ENCODE data around the gene MBP. TPM values are rescaled to one million over a fixed set of nuclear protein-coding genes. Genes with fewer than 3 reads are reported as not detected.

The MBP gene
- total RNA-seq, 1 donor from 2014 or later: 92.7 TPM

- H3K4me3 Mint-ChIP-seq: no peak overlapping the region
- ATAC-seq (ENCODE audit: low read depth) (no peak), DNase-seq (no peak)
- H3K27me3 Mint-ChIP-seq: no peaks in the 10 kb centered on the region
- no peak for TF ChIP-seq CTCF (IDR thresholded peaks at IDR 0.05)
- H3K36me3 Mint-ChIP-seq (ENCODE audit: low read depth): peaks cover 57% of the 10 kb centered on the region
- no peaks in the 10 kb centered on the region for H3K9me3 Mint-ChIP-seq
- CTCF ChIA-PET: no interaction called here
- peaks cover 51% of the 10 kb centered on the region for H3K4me1 Mint-ChIP-seq
- H3K27ac Mint-ChIP-seq: peak overlapping the region; percentile 31
- POLR2A ChIA-PET: no interaction called here
- intact Hi-C loops (cut with micrococcal nuclease): no loop called here
Observed at GRCh38 chr18:77043541-77044280, 88.9 kb downstream of the MBP start.

GRCh38 chr18:77042583-77042982 lies 90.0 kb downstream of the MBP start:
- ATAC-seq (ENCODE audit: low read depth) (no peak), DNase-seq (no peak)
- H3K4me3 Mint-ChIP-seq: no peak overlapping the region
- no peaks in the 10 kb centered on the region for H3K27me3 Mint-ChIP-seq
- H3K9me3 Mint-ChIP-seq: no peaks in the 10 kb centered on the region
- POLR2A ChIA-PET: interaction anchor here (1.0 kb wide), 1 partner anchor 10 kb away, joined by 5 read pairs; no protein-coding TSS in a partner anchor
- intact Hi-C loops (cut with micrococcal nuclease): no loop called here
- TF ChIP-seq CTCF (IDR thresholded peaks at IDR 0.05): no peak
- no peak overlapping the region for H3K27ac Mint-ChIP-seq
- CTCF ChIA-PET: no interaction called here
- H3K4me1 Mint-ChIP-seq: peaks cover 45% of the 10 kb centered on the region
- peaks cover 54% of the 10 kb centered on the region for H3K36me3 Mint-ChIP-seq (ENCODE audit: low read depth)

- Mint-ChIP-seq H3K4me3 (no peak overlapping the region), H3K27ac (peak overlapping the region; percentile 25), H3K9me3 (no peaks in the 10 kb centered on the region), H3K4me1 (peaks cover 20% of the 10 kb centered on the region), H3K36me3 (ENCODE audit: low read depth) (peaks cover 56% of the 10 kb centered on the region), H3K27me3 (no peaks in the 10 kb centered on the region)
- no peak for DNase-seq
- no peak for TF ChIP-seq CTCF (IDR thresholded peaks at IDR 0.05)
- no peak for ATAC-seq (ENCODE audit: low read depth)
- ChIA-PET POLR2A (interaction anchor here (0.5 kb wide), 1 partner anchor 91 kb away, joined by 6 read pairs; no protein-coding TSS in a partner anchor), CTCF (interaction anchor here (0.8 kb wide), 1 partner anchor 39 kb away, joined by 3 read pairs; no protein-coding TSS in a partner anchor)
- intact Hi-C loops (cut with micrococcal nuclease): no loop called here
Observed at GRCh38 chr18:77039196-77040130, 93.1 kb downstream of the MBP start.

- POLR2A ChIA-PET: interaction anchor here (0.6 kb wide), 1 partner anchor 22 kb away, joined by 3 read pairs; no protein-coding TSS in a partner anchor
- no peak overlapping the region for H3K27ac Mint-ChIP-seq
Observed at GRCh38 chr18:77038182-77038858, 94.3 kb downstream of the MBP start.

More at GRCh38 chr18:77038182-77038858, 94.3 kb downstream of the MBP start:
- intact Hi-C loops (cut with micrococcal nuclease): no loop called here
- no peak overlapping the region for H3K4me3 Mint-ChIP-seq
- H3K4me1 Mint-ChIP-seq: peaks cover 22% of the 10 kb centered on the region
- H3K36me3 Mint-ChIP-seq (ENCODE audit: low read depth): peaks cover 51% of the 10 kb centered on the region
- H3K27me3 Mint-ChIP-seq: no peaks in the 10 kb centered on the region
- CTCF ChIA-PET: no interaction called here
- no peaks in the 10 kb centered on the region for H3K9me3 Mint-ChIP-seq
- ATAC-seq (ENCODE audit: low read depth): no peak
- no peak for TF ChIP-seq CTCF (IDR thresholded peaks at IDR 0.05)
- DNase-seq: no peak
